Measurements from ENCODE around the gene PRR23B.

DNA sequence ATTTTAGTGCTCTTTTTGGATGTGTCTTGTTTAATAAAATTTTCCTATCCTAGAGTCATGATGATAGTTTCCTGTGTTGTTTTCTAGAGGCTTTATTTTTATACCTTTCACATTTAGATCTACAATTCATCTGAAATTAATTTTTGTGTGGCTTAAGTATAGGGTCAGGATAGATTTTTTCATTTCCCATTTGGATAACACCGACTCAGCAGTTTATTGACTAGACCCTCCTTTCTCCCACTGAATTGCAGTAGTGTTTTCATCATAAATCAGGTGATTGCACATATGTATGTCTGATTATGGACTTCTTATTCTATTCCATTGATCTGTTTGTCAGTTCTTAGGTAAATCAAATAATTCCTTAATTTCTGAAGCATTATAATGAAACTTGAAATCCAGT is 25.0 kb downstream of the PRR23B start:
- TF ChIP-seq POLR2AphosphoS5 (IDR thresholded peaks at IDR 0.05; ENCODE audit: low read depth) (no peak), EZH2 (IDR thresholded peaks at IDR 0.05; ENCODE audit: low read depth, unreplicated experiment) (no peak), EZH2phosphoT487 (IDR thresholded peaks at IDR 0.05; ENCODE audit: unreplicated experiment) (no peak), ZNF114 (CRISPR knock-in tag; IDR thresholded peaks at IDR 0.05) (no peak)
- TF ChIP-seq, protein P1, sequence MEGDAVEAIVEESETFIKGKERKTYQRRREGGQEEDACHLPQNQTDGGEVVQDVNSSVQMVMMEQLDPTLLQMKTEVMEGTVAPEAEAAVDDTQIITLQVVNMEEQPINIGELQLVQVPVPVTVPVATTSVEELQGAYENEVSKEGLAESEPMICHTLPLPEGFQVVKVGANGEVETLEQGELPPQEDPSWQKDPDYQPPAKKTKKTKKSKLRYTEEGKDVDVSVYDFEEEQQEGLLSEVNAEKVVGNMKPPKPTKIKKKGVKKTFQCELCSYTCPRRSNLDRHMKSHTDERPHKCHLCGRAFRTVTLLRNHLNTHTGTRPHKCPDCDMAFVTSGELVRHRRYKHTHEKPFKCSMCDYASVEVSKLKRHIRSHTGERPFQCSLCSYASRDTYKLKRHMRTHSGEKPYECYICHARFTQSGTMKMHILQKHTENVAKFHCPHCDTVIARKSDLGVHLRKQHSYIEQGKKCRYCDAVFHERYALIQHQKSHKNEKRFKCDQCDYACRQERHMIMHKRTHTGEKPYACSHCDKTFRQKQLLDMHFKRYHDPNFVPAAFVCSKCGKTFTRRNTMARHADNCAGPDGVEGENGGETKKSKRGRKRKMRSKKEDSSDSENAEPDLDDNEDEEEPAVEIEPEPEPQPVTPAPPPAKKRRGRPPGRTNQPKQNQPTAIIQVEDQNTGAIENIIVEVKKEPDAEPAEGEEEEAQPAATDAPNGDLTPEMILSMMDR (conservative IDR thresholded peaks at IDR 0.05; ENCODE audit: low read depth in 2 of 2): no peak
- TF ChIP-seq, protein P2, sequence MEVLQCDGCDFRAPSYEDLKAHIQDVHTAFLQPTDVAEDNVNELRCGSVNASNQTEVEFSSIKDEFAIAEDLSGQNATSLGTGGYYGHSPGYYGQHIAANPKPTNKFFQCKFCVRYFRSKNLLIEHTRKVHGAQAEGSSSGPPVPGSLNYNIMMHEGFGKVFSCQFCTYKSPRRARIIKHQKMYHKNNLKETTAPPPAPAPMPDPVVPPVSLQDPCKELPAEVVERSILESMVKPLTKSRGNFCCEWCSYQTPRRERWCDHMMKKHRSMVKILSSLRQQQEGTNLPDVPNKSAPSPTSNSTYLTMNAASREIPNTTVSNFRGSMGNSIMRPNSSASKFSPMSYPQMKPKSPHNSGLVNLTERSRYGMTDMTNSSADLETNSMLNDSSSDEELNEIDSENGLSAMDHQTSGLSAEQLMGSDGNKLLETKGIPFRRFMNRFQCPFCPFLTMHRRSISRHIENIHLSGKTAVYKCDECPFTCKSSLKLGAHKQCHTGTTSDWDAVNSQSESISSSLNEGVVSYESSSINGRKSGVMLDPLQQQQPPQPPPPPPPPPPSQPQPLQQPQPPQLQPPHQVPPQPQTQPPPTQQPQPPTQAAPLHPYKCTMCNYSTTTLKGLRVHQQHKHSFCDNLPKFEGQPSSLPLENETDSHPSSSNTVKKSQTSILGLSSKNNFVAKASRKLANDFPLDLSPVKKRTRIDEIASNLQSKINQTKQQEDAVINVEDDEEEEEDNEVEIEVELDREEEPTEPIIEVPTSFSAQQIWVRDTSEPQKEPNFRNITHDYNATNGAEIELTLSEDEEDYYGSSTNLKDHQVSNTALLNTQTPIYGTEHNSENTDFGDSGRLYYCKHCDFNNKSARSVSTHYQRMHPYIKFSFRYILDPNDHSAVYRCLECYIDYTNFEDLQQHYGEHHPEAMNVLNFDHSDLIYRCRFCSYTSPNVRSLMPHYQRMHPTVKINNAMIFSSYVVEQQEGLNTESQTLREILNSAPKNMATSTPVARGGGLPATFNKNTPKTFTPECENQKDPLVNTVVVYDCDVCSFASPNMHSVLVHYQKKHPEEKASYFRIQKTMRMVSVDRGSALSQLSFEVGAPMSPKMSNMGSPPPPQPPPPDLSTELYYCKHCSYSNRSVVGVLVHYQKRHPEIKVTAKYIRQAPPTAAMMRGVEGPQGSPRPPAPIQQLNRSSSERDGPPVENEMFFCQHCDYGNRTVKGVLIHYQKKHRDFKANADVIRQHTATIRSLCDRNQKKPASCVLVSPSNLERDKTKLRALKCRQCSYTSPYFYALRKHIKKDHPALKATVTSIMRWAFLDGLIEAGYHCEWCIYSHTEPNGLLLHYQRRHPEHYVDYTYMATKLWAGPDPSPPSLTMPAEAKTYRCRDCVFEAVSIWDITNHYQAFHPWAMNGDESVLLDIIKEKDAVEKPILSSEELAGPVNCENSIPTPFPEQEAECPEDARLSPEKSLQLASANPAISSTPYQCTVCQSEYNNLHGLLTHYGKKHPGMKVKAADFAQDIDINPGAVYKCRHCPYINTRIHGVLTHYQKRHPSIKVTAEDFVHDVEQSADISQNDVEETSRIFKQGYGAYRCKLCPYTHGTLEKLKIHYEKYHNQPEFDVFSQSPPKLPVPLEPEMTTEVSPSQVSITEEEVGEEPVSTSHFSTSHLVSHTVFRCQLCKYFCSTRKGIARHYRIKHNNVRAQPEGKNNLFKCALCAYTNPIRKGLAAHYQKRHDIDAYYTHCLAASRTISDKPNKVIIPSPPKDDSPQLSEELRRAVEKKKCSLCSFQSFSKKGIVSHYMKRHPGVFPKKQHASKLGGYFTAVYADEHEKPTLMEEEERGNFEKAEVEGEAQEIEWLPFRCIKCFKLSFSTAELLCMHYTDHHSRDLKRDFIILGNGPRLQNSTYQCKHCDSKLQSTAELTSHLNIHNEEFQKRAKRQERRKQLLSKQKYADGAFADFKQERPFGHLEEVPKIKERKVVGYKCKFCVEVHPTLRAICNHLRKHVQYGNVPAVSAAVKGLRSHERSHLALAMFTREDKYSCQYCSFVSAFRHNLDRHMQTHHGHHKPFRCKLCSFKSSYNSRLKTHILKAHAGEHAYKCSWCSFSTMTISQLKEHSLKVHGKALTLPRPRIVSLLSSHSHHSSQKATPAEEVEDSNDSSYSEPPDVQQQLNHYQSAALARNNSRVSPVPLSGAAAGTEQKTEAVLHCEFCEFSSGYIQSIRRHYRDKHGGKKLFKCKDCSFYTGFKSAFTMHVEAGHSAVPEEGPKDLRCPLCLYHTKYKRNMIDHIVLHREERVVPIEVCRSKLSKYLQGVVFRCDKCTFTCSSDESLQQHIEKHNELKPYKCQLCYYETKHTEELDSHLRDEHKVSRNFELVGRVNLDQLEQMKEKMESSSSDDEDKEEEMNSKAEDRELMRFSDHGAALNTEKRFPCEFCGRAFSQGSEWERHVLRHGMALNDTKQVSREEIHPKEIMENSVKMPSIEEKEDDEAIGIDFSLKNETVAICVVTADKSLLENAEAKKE (CRISPR knock-in tag; IDR thresholded peaks at IDR 0.05): no peak
